ENCODE results near the gene SLC23A3. TPM values are rescaled to one million over a fixed set of nuclear protein-coding genes. Genes with fewer than 3 reads are reported as not detected.
A peak's percentile ranks its signal among the peaks of the same experiment; 100 is the strongest.

Gene SLC23A3
- polyA plus RNA-seq, 6 donors from 2014 or later = 0.18 to 0.24 TPM; not detected in 4

- peaks cover 0 to 11% (median 9%) of the 10 kb centered on the region in 3 donors for H3K4me1 Mint-ChIP-seq
- H3K27me3 Mint-ChIP-seq = no peaks in the 10 kb centered on the region
- DNase-seq = no peak
- H3K4me3 Mint-ChIP-seq = no peak overlapping the region
- H3K36me3 Mint-ChIP-seq = peaks cover 0 to 5% of the 10 kb centered on the region in 2 donors
- no peak overlapping the region for H3K27ac Mint-ChIP-seq
- H3K9me3 Mint-ChIP-seq = no peaks in the 10 kb centered on the region
- ATAC-seq (ENCODE audit: low read depth in 2 of 2) = no peak
Measured at GRCh38 chr2:219131744-219132143, 38.1 kb downstream of the SLC23A3 start.

- H3K27me3 Mint-ChIP-seq = no peaks in the 10 kb centered on the region
- H3K4me3 Mint-ChIP-seq = no peak overlapping the region
- peaks cover 0 to 5% of the 10 kb centered on the region in 2 donors for H3K36me3 Mint-ChIP-seq
- H3K27ac Mint-ChIP-seq = no peak overlapping the region
- no peak for DNase-seq
- no peak for ATAC-seq (ENCODE audit: low read depth in 2 of 2)
- no peaks in the 10 kb centered on the region for H3K9me3 Mint-ChIP-seq
- H3K4me1 Mint-ChIP-seq = peaks cover 0 to 15% (median 9%) of the 10 kb centered on the region in 3 donors
Measured at GRCh38 chr2:219131327-219131726, 38.5 kb downstream of the SLC23A3 start.

- H3K27me3 Mint-ChIP-seq = no peaks in the 10 kb centered on the region
- ATAC-seq (ENCODE audit: low read depth in 2 of 2) (no peak), DNase-seq (no peak)
- H3K27ac Mint-ChIP-seq = no peak overlapping the region
- no peak overlapping the region for H3K4me3 Mint-ChIP-seq
- H3K36me3 Mint-ChIP-seq = peaks cover 0 to 5% of the 10 kb centered on the region in 2 donors
- H3K9me3 Mint-ChIP-seq = no peaks in the 10 kb centered on the region
- H3K4me1 Mint-ChIP-seq = peaks cover 0 to 15% (median 13%) of the 10 kb centered on the region in 3 donors
Measured at GRCh38 chr2:219129589-219129988, 40.2 kb downstream of the SLC23A3 start.

DNA sequence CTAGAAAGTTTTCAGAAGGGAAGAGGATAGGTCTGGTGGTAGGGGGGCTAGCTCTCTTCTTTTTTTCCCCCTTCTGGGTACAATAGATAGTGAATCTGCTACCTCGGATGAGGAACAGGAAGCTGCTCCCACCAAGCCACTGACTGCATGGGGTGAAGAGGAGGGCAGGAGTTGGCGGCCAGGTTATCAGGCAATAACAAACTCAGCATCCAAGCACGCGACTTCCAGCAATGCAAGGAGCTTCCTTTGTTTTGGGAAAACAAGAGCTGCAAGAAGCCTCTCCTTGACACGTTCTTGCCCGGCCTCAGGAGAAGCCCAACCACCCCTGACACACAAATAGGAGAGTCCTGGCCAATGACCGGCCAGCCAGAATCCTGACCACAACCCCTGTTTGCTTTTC lies 41.4 kb downstream of the SLC23A3 start:
- no peak overlapping the region for H3K4me3 Mint-ChIP-seq
- DNase-seq = no peak
- H3K36me3 Mint-ChIP-seq = peaks cover 0 to 5% of the 10 kb centered on the region in 2 donors
- H3K4me1 Mint-ChIP-seq = peaks cover 0 to 16% (median 8%) of the 10 kb centered on the region in 3 donors
- H3K27ac Mint-ChIP-seq = peak overlapping the region in 1 of 6 donors; percentile 75
- no peaks in the 10 kb centered on the region for H3K9me3 Mint-ChIP-seq
- H3K27me3 Mint-ChIP-seq = no peaks in the 10 kb centered on the region
- ATAC-seq (ENCODE audit: low read depth in 2 of 2) = no peak

- Mint-ChIP-seq H3K27ac (no peak overlapping the region), H3K4me3 (no peak overlapping the region), H3K9me3 (no peaks in the 10 kb centered on the region), H3K36me3 (no peaks in the 10 kb centered on the region), H3K4me1 (peaks cover 0 to 16% (median 14%) of the 10 kb centered on the region in 3 donors), H3K27me3 (no peaks in the 10 kb centered on the region)
- no peak for ATAC-seq (ENCODE audit: low read depth in 2 of 2)
- DNase-seq = no peak
Measured at GRCh38 chr2:219127037-219127635, 42.7 kb downstream of the SLC23A3 start.

- no peak for ATAC-seq (ENCODE audit: low read depth in 2 of 2)
- H3K4me3 Mint-ChIP-seq = peak overlapping the region in 1 of 8 donors; percentile 64
- no peak for DNase-seq
- H3K36me3 Mint-ChIP-seq = no peaks in the 10 kb centered on the region
- H3K27ac Mint-ChIP-seq = peak overlapping the region in 1 of 6 donors; percentile 45
- H3K27me3 Mint-ChIP-seq = no peaks in the 10 kb centered on the region
- H3K9me3 Mint-ChIP-seq = no peaks in the 10 kb centered on the region
- peaks cover 0 to 16% (median 14%) of the 10 kb centered on the region in 3 donors for H3K4me1 Mint-ChIP-seq
Measured at GRCh38 chr2:219126555-219126954, 43.3 kb downstream of the SLC23A3 start.

- Mint-ChIP-seq H3K4me1 (peaks cover 0 to 16% (median 14%) of the 10 kb centered on the region in 3 donors), H3K27ac (no peak overlapping the region), H3K36me3 (no peaks in the 10 kb centered on the region)
Measured at GRCh38 chr2:219125886-219126270, 44.0 kb downstream of the SLC23A3 start.

GRCh38 chr2:219125225-219125885 lies 44.5 kb downstream of the SLC23A3 start:
- H3K4me1 Mint-ChIP-seq = peaks cover 0 to 16% (median 14%) of the 10 kb centered on the region in 3 donors
- no peak for DNase-seq

More at GRCh38 chr2:219125886-219126270, 44.0 kb downstream of the SLC23A3 start:
- Mint-ChIP-seq H3K9me3 (no peaks in the 10 kb centered on the region), H3K27me3 (no peaks in the 10 kb centered on the region), H3K4me3 (no peak overlapping the region)
- DNase-seq (no peak), ATAC-seq (ENCODE audit: low read depth in 2 of 2) (no peak)

GRCh38 chr2:219124381-219125110 lies 45.3 kb downstream of the SLC23A3 start:
- H3K27me3 Mint-ChIP-seq = no peaks in the 10 kb centered on the region
- no peaks in the 10 kb centered on the region for H3K36me3 Mint-ChIP-seq
- no peaks in the 10 kb centered on the region for H3K9me3 Mint-ChIP-seq
- DNase-seq (no peak), ATAC-seq (ENCODE audit: low read depth in 2 of 2) (no peak)
- peak overlapping the region in 2 of 6 donors; percentile 9 to 86 for H3K27ac Mint-ChIP-seq
- peaks cover 0 to 16% (median 16%) of the 10 kb centered on the region in 3 donors for H3K4me1 Mint-ChIP-seq
- no peak overlapping the region for H3K4me3 Mint-ChIP-seq

More at GRCh38 chr2:219125225-219125885, 44.5 kb downstream of the SLC23A3 start:
- peak overlapping the region in 2 of 6 donors; percentile 9 to 63 for H3K27ac Mint-ChIP-seq
- no peaks in the 10 kb centered on the region for H3K9me3 Mint-ChIP-seq
- H3K4me3 Mint-ChIP-seq = no peak overlapping the region
- H3K36me3 Mint-ChIP-seq = no peaks in the 10 kb centered on the region
- no peak for ATAC-seq (ENCODE audit: low read depth in 2 of 2)
- H3K27me3 Mint-ChIP-seq = no peaks in the 10 kb centered on the region

DNA sequence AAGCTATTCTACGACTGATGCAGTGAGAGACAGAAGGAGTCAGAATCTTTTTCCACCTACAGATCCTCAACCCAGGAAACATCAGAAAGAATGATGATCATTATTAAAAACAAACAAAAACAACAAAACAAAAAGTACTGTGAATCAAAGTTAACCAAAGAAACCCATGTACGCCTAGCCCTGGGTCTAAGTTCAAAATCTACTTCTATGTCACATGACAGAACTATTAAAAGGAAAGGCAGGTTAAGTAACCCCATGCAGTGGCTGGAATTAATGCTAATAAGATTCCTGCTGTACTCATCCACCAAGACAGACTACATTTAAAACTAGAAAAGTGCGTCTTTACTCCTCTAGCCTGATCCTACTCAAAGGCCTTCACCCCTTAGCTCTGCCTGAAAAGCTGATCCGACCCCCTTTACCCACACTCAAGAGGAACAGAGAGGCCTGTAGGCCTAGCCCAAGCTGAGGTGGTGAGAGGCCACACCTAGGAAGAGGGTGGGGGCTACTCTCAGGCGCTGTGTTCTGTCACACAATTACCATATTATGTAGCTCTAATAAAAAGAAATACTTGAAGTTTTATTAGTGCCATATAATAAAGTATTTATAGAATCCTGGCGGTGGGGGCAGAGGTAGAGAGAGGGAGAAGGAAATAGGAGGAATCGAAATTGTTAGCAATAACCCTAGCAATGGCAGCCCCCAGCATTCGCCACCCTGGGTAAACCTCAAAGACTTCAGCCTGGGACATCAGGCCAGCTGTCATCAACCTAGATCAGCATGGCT lies 46.3 kb downstream of the SLC23A3 start:
- no peak overlapping the region for H3K4me3 Mint-ChIP-seq
- no peaks in the 10 kb centered on the region for H3K9me3 Mint-ChIP-seq
- no peaks in the 10 kb centered on the region for H3K36me3 Mint-ChIP-seq
- H3K27me3 Mint-ChIP-seq = no peaks in the 10 kb centered on the region
- no peak for DNase-seq
- no peak overlapping the region for H3K27ac Mint-ChIP-seq
- H3K4me1 Mint-ChIP-seq = peaks cover 2 to 25% (median 24%) of the 10 kb centered on the region in 3 donors
- ATAC-seq (ENCODE audit: low read depth in 2 of 2) = no peak

DNA sequence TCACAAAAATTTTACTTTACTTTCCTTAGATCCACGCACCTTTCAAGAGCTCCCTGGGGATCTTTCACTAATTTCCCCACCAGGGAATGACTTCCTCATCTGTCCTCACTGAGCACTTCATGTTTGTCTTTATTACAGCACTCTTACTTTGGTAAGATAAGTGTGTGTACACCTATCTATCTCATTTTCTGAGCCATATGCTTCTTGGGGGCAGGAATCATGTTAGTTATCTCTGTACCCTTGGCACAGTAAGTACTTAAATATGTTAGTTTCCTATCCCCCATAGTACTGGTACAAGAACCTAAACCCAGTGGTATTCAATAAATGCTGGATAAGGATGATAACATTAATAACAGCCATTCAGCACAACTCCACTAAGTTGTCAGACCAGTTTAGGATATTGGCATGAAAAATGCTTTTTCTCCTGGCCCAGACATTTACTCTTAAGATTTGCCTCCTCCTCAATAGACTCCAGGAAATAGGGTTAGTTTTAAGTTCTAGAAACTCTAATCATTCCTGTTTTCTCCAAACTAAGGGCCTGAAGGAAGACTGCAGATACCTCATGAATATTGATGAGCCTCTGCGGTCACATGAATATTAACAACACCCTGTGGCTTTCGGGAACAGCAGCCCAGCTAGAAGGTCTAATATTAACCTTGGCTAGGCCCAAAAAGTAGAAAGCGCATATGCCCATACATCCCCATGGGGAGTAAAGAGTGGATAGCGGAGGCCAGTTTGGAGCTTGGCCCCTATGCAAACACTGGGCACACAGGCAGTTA lies 47.4 kb downstream of the SLC23A3 start:
- H3K27ac Mint-ChIP-seq = peak overlapping the region in 2 of 6 donors; percentile 4 to 54
- H3K9me3 Mint-ChIP-seq = no peaks in the 10 kb centered on the region
- ATAC-seq (ENCODE audit: low read depth in 2 of 2) (no peak), DNase-seq (no peak)
- no peak overlapping the region for H3K4me3 Mint-ChIP-seq
- H3K4me1 Mint-ChIP-seq = peaks cover 5 to 30% (median 19%) of the 10 kb centered on the region in 3 donors
- H3K27me3 Mint-ChIP-seq = no peaks in the 10 kb centered on the region
- no peaks in the 10 kb centered on the region for H3K36me3 Mint-ChIP-seq

- DNase-seq = no peak
- Mint-ChIP-seq H3K4me1 (peaks cover 5 to 36% (median 18%) of the 10 kb centered on the region in 3 donors), H3K4me3 (no peak overlapping the region), H3K36me3 (no peaks in the 10 kb centered on the region), H3K9me3 (no peaks in the 10 kb centered on the region), H3K27me3 (no peaks in the 10 kb centered on the region), H3K27ac (no peak overlapping the region)
- no peak for ATAC-seq (ENCODE audit: low read depth in 2 of 2)
Measured at GRCh38 chr2:219120082-219120481, 49.7 kb downstream of the SLC23A3 start.
